HG03045 (cell line): ENCODE data around the gene WNT6.

Experiments used
- ATAC-seq: cut with Tn5 transposase; IDR thresholded peaks from one replicate; pipeline ENCODE4 v1.9.1; 2021; ENCODE audit warnings: mild to moderate bottlenecking, moderate library complexity; ENCODE audit not compliant: unreplicated experiment

The WNT6 gene

GRCh38 chr2:218877331-218877730, 17.7 kb downstream of the WNT6 start:
- ATAC-seq: no peak

- ATAC-seq: no peak
Measured at GRCh38 chr2:218877891-218878290, 18.3 kb downstream of the WNT6 start.

- no peak for ATAC-seq
Measured at GRCh38 chr2:218878486-218878885, 18.9 kb downstream of the WNT6 start.

GRCh38 chr2:218878926-218879761, 19.5 kb downstream of the WNT6 start:
- ATAC-seq: peak; percentile 3

GRCh38 chr2:218879776-218880101, 20.1 kb downstream of the WNT6 start:
- ATAC-seq: peak; percentile 1

- ATAC-seq: peak; percentile 79
Measured at GRCh38 chr2:218880102-218880858, 20.7 kb downstream of the WNT6 start, which contains the start of gene WNT10A. WNT10A (plus strand) TSS chr2:218880852; CDS start chr2:218880996, 144 bp downstream.

- ATAC-seq: no peak
Measured at GRCh38 chr2:218880859-218881594, 21.4 kb downstream of the WNT6 start.

GRCh38 chr2:218881744-218882460, 22.3 kb downstream of the WNT6 start:
- ATAC-seq: no peak

- no peak for ATAC-seq
Measured at GRCh38 chr2:218882461-218882816, 22.8 kb downstream of the WNT6 start.

- ATAC-seq: no peak
Measured at GRCh38 chr2:218882866-218883366, 23.3 kb downstream of the WNT6 start.

- ATAC-seq: no peak
Measured at GRCh38 chr2:218883491-218884490, 24.2 kb downstream of the WNT6 start.

- no peak for ATAC-seq
Measured at GRCh38 chr2:218884519-218884918, 24.9 kb downstream of the WNT6 start.

GRCh38 chr2:218885981-218886947, 26.7 kb downstream of the WNT6 start:
- peak; percentile 59 for ATAC-seq

- ATAC-seq: no peak
Measured at GRCh38 chr2:218887079-218887478, 27.5 kb downstream of the WNT6 start.

GRCh38 chr2:218888341-218888740, 28.7 kb downstream of the WNT6 start:
- no peak for ATAC-seq

- no peak for ATAC-seq
Measured at GRCh38 chr2:218889937-218890336, 30.3 kb downstream of the WNT6 start.

GRCh38 chr2:218890369-218890768, 30.8 kb downstream of the WNT6 start:
- ATAC-seq: no peak
